C4-2B (cell line): Measurements from ENCODE around the gene ALOX15B.

Experiments
- ZFX ChIP-seq: fragments of 450-650 bp; IDR thresholded peaks from 2 replicates; pipeline ENCODE4 v1.6.1; 2017
- TF ChIP-seq, protein P1 (sequence below): fragments of 450-650 bp; conservative IDR thresholded peaks from 2 replicates; pipeline ENCODE4 v1.5.1; 2017; ENCODE audit warnings: mild to moderate bottlenecking

DNA sequence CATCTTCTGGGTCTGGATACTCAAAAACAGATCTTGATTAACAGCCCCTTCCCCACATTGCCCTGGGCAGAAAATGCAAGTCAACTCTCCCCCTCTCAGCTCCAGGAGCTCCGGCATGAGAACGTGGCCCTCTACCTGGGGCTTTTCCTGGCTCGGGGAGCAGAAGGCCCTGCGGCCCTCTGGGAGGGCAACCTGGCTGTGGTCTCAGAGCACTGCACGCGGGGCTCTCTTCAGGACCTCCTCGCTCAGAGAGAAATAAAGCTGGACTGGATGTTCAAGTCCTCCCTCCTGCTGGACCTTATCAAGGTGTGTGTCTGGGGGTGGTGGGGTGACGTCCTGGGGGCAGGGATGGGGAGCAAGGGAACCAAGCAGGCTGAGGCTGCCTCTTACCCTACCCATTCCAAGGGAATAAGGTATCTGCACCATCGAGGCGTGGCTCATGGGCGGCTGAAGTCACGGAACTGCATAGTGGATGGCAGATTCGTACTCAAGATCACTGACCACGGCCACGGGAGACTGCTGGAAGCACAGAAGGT, 26.7 kb upstream of the ALOX15B start:
- TF ChIP-seq, protein P1, sequence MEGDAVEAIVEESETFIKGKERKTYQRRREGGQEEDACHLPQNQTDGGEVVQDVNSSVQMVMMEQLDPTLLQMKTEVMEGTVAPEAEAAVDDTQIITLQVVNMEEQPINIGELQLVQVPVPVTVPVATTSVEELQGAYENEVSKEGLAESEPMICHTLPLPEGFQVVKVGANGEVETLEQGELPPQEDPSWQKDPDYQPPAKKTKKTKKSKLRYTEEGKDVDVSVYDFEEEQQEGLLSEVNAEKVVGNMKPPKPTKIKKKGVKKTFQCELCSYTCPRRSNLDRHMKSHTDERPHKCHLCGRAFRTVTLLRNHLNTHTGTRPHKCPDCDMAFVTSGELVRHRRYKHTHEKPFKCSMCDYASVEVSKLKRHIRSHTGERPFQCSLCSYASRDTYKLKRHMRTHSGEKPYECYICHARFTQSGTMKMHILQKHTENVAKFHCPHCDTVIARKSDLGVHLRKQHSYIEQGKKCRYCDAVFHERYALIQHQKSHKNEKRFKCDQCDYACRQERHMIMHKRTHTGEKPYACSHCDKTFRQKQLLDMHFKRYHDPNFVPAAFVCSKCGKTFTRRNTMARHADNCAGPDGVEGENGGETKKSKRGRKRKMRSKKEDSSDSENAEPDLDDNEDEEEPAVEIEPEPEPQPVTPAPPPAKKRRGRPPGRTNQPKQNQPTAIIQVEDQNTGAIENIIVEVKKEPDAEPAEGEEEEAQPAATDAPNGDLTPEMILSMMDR: no peak
- no peak for TF ChIP-seq ZFX
